K562 (cell line): ENCODE measurements around the gene RAB31. TPM values are rescaled to one million over a fixed set of nuclear protein-coding genes. Genes with fewer than 3 reads are reported as not detected.

Source experiments
- BCOR ChIP-seq: fragments of 450-650 bp; IDR thresholded peaks from 2 replicates; pipeline ENCODE4 v1.6.1; 2016
- CTCF ChIP-seq, 3 experiments: IDR thresholded peaks in 2 of 3; conservative IDR thresholded peaks in 1 of 3; 2 replicates each; pipeline ENCODE4 v1.5.1; 2011 to 2012; ENCODE audit warnings: low read length in 3 of 3, mild to moderate bottlenecking in 3 of 3, control low read depth in 2 of 3, improper control_type of control experiment in 1 of 3, inconsistent platforms in 1 of 3, low read depth in 1 of 3, mixed read lengths in 1 of 3, moderate library complexity in 1 of 3; ENCODE audit not compliant: insufficient read depth in 2 of 3
- DDX20 ChIP-seq: fragments of 450-650 bp; IDR thresholded peaks from 2 replicates; pipeline ENCODE4 v1.6.1; 2016; ENCODE audit warnings: missing genetic modification characterization, low read depth, mild to moderate bottlenecking, missing compliant biosample characterization, moderate library complexity
- HSF4 ChIP-seq: fragments of 250-450 bp; sonication (Bioruptor Pico); IDR thresholded peaks from 2 replicates; pipeline ENCODE4 v2.1.2; 2022; ENCODE audit warnings: mild to moderate bottlenecking, moderate library complexity, borderline replicate concordance
- KLF13 ChIP-seq: fragments of 450-650 bp; IDR thresholded peaks from 2 replicates; pipeline ENCODE4 v1.6.1; 2016; ENCODE audit warnings: missing genetic modification characterization, low read depth, mild to moderate bottlenecking, missing compliant biosample characterization, moderate library complexity, borderline replicate concordance
- MTA3 ChIP-seq: fragments of 450-650 bp; formaldehyde crosslinking; IDR thresholded peaks from 2 replicates; pipeline ENCODE4 v1.6.1; 2017; ENCODE audit warnings: mild to moderate bottlenecking, borderline replicate concordance
- POLR2B ChIP-seq: fragments of 450-650 bp; IDR thresholded peaks from 2 replicates; pipeline ENCODE4 v1.6.1; 2018; ENCODE audit warnings: low read depth; ENCODE audit not compliant: partially characterized antibody
- PTTG1 ChIP-seq: fragments of 450-650 bp; IDR thresholded peaks from 2 replicates; pipeline ENCODE4 v1.6.1; 2016; ENCODE audit warnings: low read depth, mild to moderate bottlenecking, missing genetic modification characterization, missing compliant biosample characterization
- RBBP5 ChIP-seq: fragments of 200-600 bp; sonication (generic); IDR thresholded peaks from 2 replicates; pipeline ENCODE4 v1.6.1; 2012; ENCODE audit warnings: borderline replicate concordance, mild to moderate bottlenecking, low read length, control low read depth, inconsistent platforms; ENCODE audit not compliant: insufficient read depth, poor library complexity, severe bottlenecking
- RBM15 ChIP-seq: fragments of 200-400 bp; formaldehyde crosslinking; IDR thresholded peaks from 2 replicates; pipeline ENCODE4 v1.6.1; 2018; ENCODE audit warnings: mild to moderate bottlenecking, low read length, moderate library complexity; ENCODE audit not compliant: insufficient read depth
- TCFL5 ChIP-seq: fragments of 250-450 bp; sonication (Bioruptor Pico); conservative IDR thresholded peaks from 2 replicates; pipeline ENCODE4 v1.6.1; 2021; ENCODE audit warnings: mild to moderate bottlenecking, moderate library complexity, matching md5 sums
- U2AF2 ChIP-seq: fragments of 200-400 bp; formaldehyde crosslinking; optimal IDR thresholded peaks from 2 replicates; pipeline ENCODE3; 2017; ENCODE audit warnings: low read depth, mild to moderate bottlenecking, low read length
- ZBTB9 ChIP-seq: fragments of 450-650 bp; formaldehyde crosslinking; IDR thresholded peaks from 2 replicates; pipeline ENCODE4 v1.4.0; 2020; ENCODE audit warnings: mild to moderate bottlenecking, moderate library complexity
- ZFP36 ChIP-seq: fragments of 150-350 bp; IDR thresholded peaks from 2 replicates; pipeline ENCODE4 v1.6.1; 2018; ENCODE audit warnings: low read length, low read depth; ENCODE audit not compliant: partially characterized antibody
- polyA plus RNA-seq, 8 experiments: library from polyadenylated mRNA; depleted of rRNA in 4 of 8; stranded (reverse) in 5 of 8; unstranded in 3 of 8; fragments of >200 nt; fragmentation: Nextera tagmentation in 2 of 8; fragmentation: Illumina TruSeq in 1 of 8; extraction: Ambion mirVana in 2 of 8; extraction: Trizol in 1 of 8; gene quantifications; 2 replicates each; pipeline versions ENCODE4 v1.2.1 to v1.2.3, GENCODE V29; 2011 to 2014; ENCODE audit warnings: inconsistent platforms in 1 of 8, missing spikeins in 1 of 8
- total RNA-seq, 7 experiments: library from RNA; depleted of rRNA in 6 of 7; stranded (reverse); fragments of >200 nt in 6 of 7; fragmentation: Illumina TruSeq in 2 of 7; extraction: Trizol in 2 of 7; gene quantifications; 2 replicates each; pipeline versions ENCODE4 v1.2.1 to v1.2.3, GENCODE V29; 2011 to 2021; ENCODE audit warnings: low replicate concordance in 1 of 7
- TF ChIP-seq, protein P1 (sequence below): sonication (generic); formaldehyde crosslinking; IDR thresholded peaks from 2 replicates; pipeline ENCODE4 v1.9.0; 2022; ENCODE audit warnings: mild to moderate bottlenecking, missing genetic modification reagents
- TF ChIP-seq, protein P2 (sequence below): fragments of 250-450 bp; sonication (Bioruptor Pico); IDR thresholded peaks from 2 replicates; pipeline ENCODE4 v1.5.0; 2022; ENCODE audit warnings: mild to moderate bottlenecking
- TF ChIP-seq, protein P3 (sequence below): IDR thresholded peaks from 2 replicates; pipeline ENCODE4 v1.6.1; 2016; ENCODE audit warnings: missing genetic modification characterization, missing compliant biosample characterization

RAB31 gene
- total and polyA plus RNA-seq, 9 of the 15 experiments (the other 6 are each of a cell fraction or from before 2014, with no cell fraction given) = 20.7 to 70.4 (median 41.3) TPM

DNA sequence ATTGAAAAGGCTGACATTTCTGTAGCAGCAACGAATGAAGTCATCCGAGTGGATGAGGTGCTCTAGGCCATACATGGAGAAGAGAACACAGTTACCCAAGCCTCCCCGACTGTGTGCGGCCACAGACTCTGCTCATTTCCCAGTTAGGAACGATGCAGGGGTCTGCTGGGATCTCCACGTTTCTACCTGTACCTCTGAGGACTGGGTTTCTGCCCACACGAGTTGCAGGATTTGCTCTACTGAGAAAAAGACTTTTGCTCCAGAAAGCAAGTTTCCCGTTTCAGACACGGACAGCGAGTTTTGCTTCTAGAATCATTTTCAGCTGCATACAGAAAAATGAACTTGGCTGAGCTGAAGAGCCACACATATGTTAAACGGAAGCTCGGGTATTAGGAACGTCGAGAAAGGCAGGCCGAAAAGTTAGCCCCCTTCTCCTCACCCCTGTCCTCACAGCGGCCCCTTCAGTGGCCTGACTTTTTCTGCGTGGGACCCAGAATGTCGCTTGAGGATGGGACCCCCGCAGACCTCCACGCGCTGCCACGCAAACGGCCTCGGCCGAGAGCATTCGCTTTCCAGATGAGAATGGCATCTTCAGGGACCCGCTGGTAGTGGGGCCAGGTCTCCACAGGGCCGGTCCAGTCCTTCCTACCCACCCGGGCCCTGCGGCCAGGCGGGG, 582 bp upstream of the RAB31 start (continued):
- TF ChIP-seq ZFP36 = no peak
- no peak for TF ChIP-seq RBM15
- TF ChIP-seq DDX20 (tag) = no peak
- TF ChIP-seq, protein P1, sequence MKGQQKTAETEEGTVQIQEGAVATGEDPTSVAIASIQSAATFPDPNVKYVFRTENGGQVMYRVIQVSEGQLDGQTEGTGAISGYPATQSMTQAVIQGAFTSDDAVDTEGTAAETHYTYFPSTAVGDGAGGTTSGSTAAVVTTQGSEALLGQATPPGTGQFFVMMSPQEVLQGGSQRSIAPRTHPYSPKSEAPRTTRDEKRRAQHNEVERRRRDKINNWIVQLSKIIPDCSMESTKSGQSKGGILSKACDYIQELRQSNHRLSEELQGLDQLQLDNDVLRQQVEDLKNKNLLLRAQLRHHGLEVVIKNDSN (CRISPR knock-in tag) = no peak
- TF ChIP-seq, protein P2, sequence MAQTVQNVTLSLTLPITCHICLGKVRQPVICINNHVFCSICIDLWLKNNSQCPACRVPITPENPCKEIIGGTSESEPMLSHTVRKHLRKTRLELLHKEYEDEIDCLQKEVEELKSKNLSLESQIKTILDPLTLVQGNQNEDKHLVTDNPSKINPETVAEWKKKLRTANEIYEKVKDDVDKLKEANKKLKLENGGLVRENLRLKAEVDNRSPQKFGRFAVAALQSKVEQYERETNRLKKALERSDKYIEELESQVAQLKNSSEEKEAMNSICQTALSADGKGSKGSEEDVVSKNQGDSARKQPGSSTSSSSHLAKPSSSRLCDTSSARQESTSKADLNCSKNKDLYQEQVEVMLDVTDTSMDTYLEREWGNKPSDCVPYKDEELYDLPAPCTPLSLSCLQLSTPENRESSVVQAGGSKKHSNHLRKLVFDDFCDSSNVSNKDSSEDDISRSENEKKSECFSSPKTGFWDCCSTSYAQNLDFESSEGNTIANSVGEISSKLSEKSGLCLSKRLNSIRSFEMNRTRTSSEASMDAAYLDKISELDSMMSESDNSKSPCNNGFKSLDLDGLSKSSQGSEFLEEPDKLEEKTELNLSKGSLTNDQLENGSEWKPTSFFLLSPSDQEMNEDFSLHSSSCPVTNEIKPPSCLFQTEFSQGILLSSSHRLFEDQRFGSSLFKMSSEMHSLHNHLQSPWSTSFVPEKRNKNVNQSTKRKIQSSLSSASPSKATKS = no peak
- no peak for TF ChIP-seq PTTG1 (tag)
- peak; percentile 50; the same call in 1 of the 2 replicates for TF ChIP-seq KLF13
- TF ChIP-seq CTCF (IDR thresholded peaks at IDR 0.05 in 2 of 3, conservative IDR thresholded peaks at IDR 0.05 in 1 of 3; ENCODE audit: insufficient read depth in 2 of 3, low read depth in 1 of 3, low read length in 3 of 3) = no peak
- no peak for TF ChIP-seq U2AF2
- TF ChIP-seq HSF4 (CRISPR knock-in tag) = 0 out of 2 replicates have a peak, but pooled peaks have one; percentile 49
- TF ChIP-seq MTA3 = peak; percentile 70; the same call in 1 of the 2 replicates
- TF ChIP-seq POLR2B = peak; percentile 12
- TF ChIP-seq, protein P3, sequence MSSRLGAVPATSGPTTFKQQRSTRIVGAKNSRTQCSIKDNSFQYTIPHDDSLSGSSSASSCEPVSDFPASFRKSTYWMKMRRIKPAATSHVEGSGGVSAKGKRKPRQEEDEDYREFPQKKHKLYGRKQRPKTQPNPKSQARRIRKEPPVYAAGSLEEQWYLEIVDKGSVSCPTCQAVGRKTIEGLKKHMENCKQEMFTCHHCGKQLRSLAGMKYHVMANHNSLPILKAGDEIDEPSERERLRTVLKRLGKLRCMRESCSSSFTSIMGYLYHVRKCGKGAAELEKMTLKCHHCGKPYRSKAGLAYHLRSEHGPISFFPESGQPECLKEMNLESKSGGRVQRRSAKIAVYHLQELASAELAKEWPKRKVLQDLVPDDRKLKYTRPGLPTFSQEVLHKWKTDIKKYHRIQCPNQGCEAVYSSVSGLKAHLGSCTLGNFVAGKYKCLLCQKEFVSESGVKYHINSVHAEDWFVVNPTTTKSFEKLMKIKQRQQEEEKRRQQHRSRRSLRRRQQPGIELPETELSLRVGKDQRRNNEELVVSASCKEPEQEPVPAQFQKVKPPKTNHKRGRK (tag) = no peak
- TF ChIP-seq ZBTB9 (CRISPR knock-in tag) = 0 out of 2 replicates have a peak, but pooled peaks have one; percentile 60
- peak; percentile 10 for TF ChIP-seq RBBP5
- TF ChIP-seq BCOR = 0 out of 2 replicates have a peak, but pooled peaks have one; percentile 17
- TF ChIP-seq TCFL5 (CRISPR knock-in tag) = no peak
